GM10248 (cell line): ENCODE results near the gene GAP43.

Experiments
- CTCF ChIA-PET: fragments of 300-600 bp; sonication (Branson Sonifier 250); formaldehyde crosslinking; extraction: SDS; loops from one replicate; lab custom pipeline; 2021; ENCODE audit warnings: antibody characterized with exemption; lab: Yijun Ruan, JAX
- POLR2A ChIA-PET: fragments of 350-650 bp; sonication (Branson Sonifier 250); formaldehyde crosslinking; extraction: SDS; loops from one replicate; lab custom pipeline; 2020; ENCODE audit warnings: antibody characterized with exemption; lab: Yijun Ruan, JAX
- DNase-seq: peaks from one replicate; pipeline ENCODE4 v3.0.0; 2012; ENCODE audit errors: extremely low spot score
- CTCF ChIP-seq: IDR thresholded peaks from 2 replicates; pipeline ENCODE4 v1.5.1; 2012; ENCODE audit warnings: mild to moderate bottlenecking, low read depth; ENCODE audit errors: extremely low read depth, missing control alignments, control extremely low read depth

GAP43 gene

GRCh38 chr3:115626721-115627120, 3.4 kb downstream of the GAP43 start:
- TF ChIP-seq CTCF, result no peak
- ChIA-PET POLR2A (no interaction called here), CTCF (interaction anchor here (1.9 to 2.1 kb wide), 2 partner anchors 13 to 409 kb away, joined by 4 to 5 read pairs; no protein-coding TSS in a partner anchor)
- DNase-seq, result no peak

- POLR2A ChIA-PET, result no interaction called here
- CTCF ChIA-PET, result interaction anchor here (1.9 to 2.1 kb wide), 2 partner anchors 12 to 410 kb away, joined by 4 to 5 read pairs; no protein-coding TSS in a partner anchor
These were observed 4.1 kb downstream of the GAP43 start for GRCh38 chr3:115627180-115628074.

GRCh38 chr3:115628075-115628412, 4.7 kb downstream of the GAP43 start:
- ChIA-PET POLR2A (no interaction called here), CTCF (interaction anchor here (1.9 to 2.1 kb wide), 2 partner anchors 11 to 410 kb away, joined by 4 to 5 read pairs; no protein-coding TSS in a partner anchor)
- no peak for DNase-seq
- TF ChIP-seq CTCF, result no peak

More at GRCh38 chr3:115627180-115628074, 4.1 kb downstream of the GAP43 start:
- peak; percentile 18 for DNase-seq
- no peak for TF ChIP-seq CTCF

GRCh38 chr3:115630850-115631249, 7.5 kb downstream of the GAP43 start:
- POLR2A ChIA-PET, result no interaction called here
- no peak for DNase-seq
- CTCF ChIA-PET, result no interaction called here
- TF ChIP-seq CTCF, result no peak

- no peak for DNase-seq
- ChIA-PET POLR2A (no interaction called here), CTCF (no interaction called here)
- TF ChIP-seq CTCF, result no peak
These were observed 8.7 kb downstream of the GAP43 start for GRCh38 chr3:115632026-115632425.

GRCh38 chr3:115633467-115633866, 10.2 kb downstream of the GAP43 start:
- ChIA-PET POLR2A (no interaction called here), CTCF (interaction anchor here (0.9 to 1.1 kb wide), 3 partner anchors 10 to 151 kb away, joined by 3 to 4 read pairs (median 3); no protein-coding TSS in a partner anchor)
- no peak for DNase-seq
- TF ChIP-seq CTCF, result no peak
